MM.1S (cell line): Measurements from ENCODE around the gene HOOK2.

Experiments used
- DNase-seq: peaks from one replicate; pipeline ENCODE4 v3.0.0-alpha.2; 2015
- H2AFZ ChIP-seq: fragments of 300-600 bp; sonication (generic); 2 replicates; pipeline ENCODE4 v1.6.0; 2016; ENCODE audit warnings: antibody characterized with exemption, low read length
- H3F3A ChIP-seq: fragments of 300-600 bp; sonication (generic); 2 replicates; pipeline ENCODE4 v1.6.1; 2016; ENCODE audit warnings: mild to moderate bottlenecking, antibody characterized with exemption, low read length, moderate library complexity, mixed read lengths; ENCODE audit not compliant: insufficient read depth
- H3K27ac ChIP-seq: fragments of 300-600 bp; sonication (generic); 2 replicates; pipeline ENCODE4 v1.5.1; 2016; ENCODE audit warnings: mild to moderate bottlenecking, low read length
- H3K27me3 ChIP-seq: fragments of 300-600 bp; sonication (generic); replicated peaks from 2 replicates; pipeline ENCODE4 v1.6.0; 2016; ENCODE audit warnings: low read length; ENCODE audit not compliant: insufficient read depth
- H3K36me3 ChIP-seq: fragments of 300-600 bp; sonication (generic); replicated peaks from 2 replicates; pipeline ENCODE4 v1.6.1; 2016; ENCODE audit warnings: mild to moderate bottlenecking, low read length, mixed read lengths; ENCODE audit not compliant: insufficient read depth
- H3K4me1 ChIP-seq: fragments of 300-600 bp; sonication (generic); 2 replicates; pipeline ENCODE4 v1.6.1; 2016; ENCODE audit warnings: low read length, mixed read lengths
- H3K4me2 ChIP-seq: fragments of 300-600 bp; sonication (generic); 2 replicates; pipeline ENCODE4 v1.6.0; 2016; ENCODE audit warnings: low read depth, low read length
- H3K4me3 ChIP-seq: fragments of 300-600 bp; sonication (generic); 2 replicates; pipeline ENCODE4 v1.5.1; 2016; ENCODE audit warnings: low read length, mixed read lengths
- H3K79me2 ChIP-seq: fragments of 300-600 bp; sonication (generic); 2 replicates; pipeline ENCODE4 v1.6.1; 2016; ENCODE audit warnings: mixed run types, low read length, mixed read lengths
- H3K9ac ChIP-seq: fragments of 300-600 bp; sonication (generic); 2 replicates; pipeline ENCODE4 v1.6.1; 2016; ENCODE audit warnings: low read length, mixed read lengths
- H3K9me2 ChIP-seq: fragments of 300-600 bp; sonication (generic); replicated peaks from 2 replicates; pipeline ENCODE4 v1.6.1; 2016; ENCODE audit warnings: mild to moderate bottlenecking, low read length, mixed read lengths; ENCODE audit not compliant: insufficient read depth
- H3K9me3 ChIP-seq: fragments of 300-600 bp; sonication (generic); replicated peaks from 2 replicates; pipeline ENCODE4 v1.6.1; 2016; ENCODE audit warnings: mild to moderate bottlenecking, low read length, mixed read lengths; ENCODE audit not compliant: insufficient read depth
- H4K20me1 ChIP-seq: fragments of 300-600 bp; sonication (generic); 2 replicates; pipeline ENCODE4 v1.6.1; 2016; ENCODE audit warnings: mild to moderate bottlenecking, low read length, moderate library complexity, mixed read lengths; ENCODE audit not compliant: insufficient read depth
- CTCF ChIP-seq: fragments of 300-600 bp; sonication (generic); IDR thresholded peaks from 2 replicates; pipeline ENCODE4 v1.5.1; 2016; ENCODE audit warnings: antibody characterized with exemption, low read length, mixed read lengths
- EZH2 ChIP-seq: fragments of 300-600 bp; sonication (generic); optimal IDR thresholded peaks from 2 replicates; pipeline ENCODE3; 2017; ENCODE audit warnings: low read depth, mild to moderate bottlenecking, antibody characterized with exemption, low read length, mixed read lengths
- EZH2phosphoT487 ChIP-seq: fragments of 300-600 bp; sonication (generic); IDR thresholded peaks from 2 replicates; pipeline ENCODE4 v1.6.1; 2018; ENCODE audit warnings: antibody characterized with exemption, low read length

The HOOK2 gene

GRCh38 chr19:12767150-12767549 is 8.2 kb downstream of the HOOK2 start:
- H3K27me3 ChIP-seq = no peaks in the 10 kb centered on the region
- H3K27ac ChIP-seq = no peak overlapping the region
- H3K9me2 ChIP-seq = no peaks in the 10 kb centered on the region
- H3K4me3 ChIP-seq = no peak overlapping the region
- no peak overlapping the region for H3K9ac ChIP-seq
- TF ChIP-seq EZH2 (no peak), CTCF (no peak), EZH2phosphoT487 (no peak)
- H4K20me1 ChIP-seq = no peaks in the 10 kb centered on the region
- H3K4me2 ChIP-seq = no peak overlapping the region
- no peaks in the 10 kb centered on the region for H3K79me2 ChIP-seq
- H2AFZ ChIP-seq = no peak overlapping the region
- peaks cover 10% of the 10 kb centered on the region for H3K4me1 ChIP-seq
- H3K9me3 ChIP-seq = no peaks in the 10 kb centered on the region
- no peaks in the 10 kb centered on the region for H3K36me3 ChIP-seq
- DNase-seq = no peak
- H3F3A ChIP-seq = no peaks in the 10 kb centered on the region

- peak; percentile 65 for DNase-seq
- no peaks in the 10 kb centered on the region for H3K79me2 ChIP-seq
- H3K4me1 ChIP-seq = peaks cover 10% of the 10 kb centered on the region
- no peaks in the 10 kb centered on the region for H3K36me3 ChIP-seq
- H3K27me3 ChIP-seq = no peaks in the 10 kb centered on the region
- peak overlapping the region; percentile 85 for H2AFZ ChIP-seq
- peak overlapping the region; percentile 63 for H3K4me3 ChIP-seq
- H4K20me1 ChIP-seq = no peaks in the 10 kb centered on the region
- TF ChIP-seq CTCF = peak; percentile 90
- TF ChIP-seq EZH2 = no peak
- H3K9me3 ChIP-seq = no peaks in the 10 kb centered on the region
- no peaks in the 10 kb centered on the region for H3F3A ChIP-seq
- no peaks in the 10 kb centered on the region for H3K9me2 ChIP-seq
- no peak overlapping the region for H3K27ac ChIP-seq
- peak overlapping the region; percentile 99 for H3K4me2 ChIP-seq
- no peak overlapping the region; the same call in 1 of the 2 replicates for H3K9ac ChIP-seq
These were observed 9.3 kb downstream of the HOOK2 start for GRCh38 chr19:12766051-12766521.

- TF ChIP-seq EZH2 = no peak
- no peak for TF ChIP-seq CTCF
- no peak for TF ChIP-seq EZH2phosphoT487
- Histone ChIP-seq H3K9me2 (no peaks in the 10 kb centered on the region), H3K9ac (no peak overlapping the region), H3K4me1 (peaks cover 6% of the 10 kb centered on the region; the same call in 1 of the 2 replicates), H3F3A (no peaks in the 10 kb centered on the region), H3K27me3 (no peaks in the 10 kb centered on the region), H3K9me3 (no peaks in the 10 kb centered on the region), H3K27ac (no peak overlapping the region), H3K79me2 (no peaks in the 10 kb centered on the region), H3K4me3 (no peak overlapping the region), H2AFZ (no peak overlapping the region), H4K20me1 (no peaks in the 10 kb centered on the region), H3K4me2 (no peak overlapping the region), H3K36me3 (no peaks in the 10 kb centered on the region)
- DNase-seq = no peak
These were observed 10.7 kb downstream of the HOOK2 start for GRCh38 chr19:12764698-12765097.
